GM18858 (cell line): ENCODE data around the gene FNBP1.
"Not testable (repeated sequence)": the region's sequence is repeated elsewhere in the genome, so short reads cannot be mapped to it uniquely, and the experiment has no call there.

Source experiments
- ATAC-seq: cut with Tn5 transposase; IDR thresholded peaks from one replicate; pipeline ENCODE4 v1.9.1; 2021; ENCODE audit not compliant: unreplicated experiment

The FNBP1 gene

DNA sequence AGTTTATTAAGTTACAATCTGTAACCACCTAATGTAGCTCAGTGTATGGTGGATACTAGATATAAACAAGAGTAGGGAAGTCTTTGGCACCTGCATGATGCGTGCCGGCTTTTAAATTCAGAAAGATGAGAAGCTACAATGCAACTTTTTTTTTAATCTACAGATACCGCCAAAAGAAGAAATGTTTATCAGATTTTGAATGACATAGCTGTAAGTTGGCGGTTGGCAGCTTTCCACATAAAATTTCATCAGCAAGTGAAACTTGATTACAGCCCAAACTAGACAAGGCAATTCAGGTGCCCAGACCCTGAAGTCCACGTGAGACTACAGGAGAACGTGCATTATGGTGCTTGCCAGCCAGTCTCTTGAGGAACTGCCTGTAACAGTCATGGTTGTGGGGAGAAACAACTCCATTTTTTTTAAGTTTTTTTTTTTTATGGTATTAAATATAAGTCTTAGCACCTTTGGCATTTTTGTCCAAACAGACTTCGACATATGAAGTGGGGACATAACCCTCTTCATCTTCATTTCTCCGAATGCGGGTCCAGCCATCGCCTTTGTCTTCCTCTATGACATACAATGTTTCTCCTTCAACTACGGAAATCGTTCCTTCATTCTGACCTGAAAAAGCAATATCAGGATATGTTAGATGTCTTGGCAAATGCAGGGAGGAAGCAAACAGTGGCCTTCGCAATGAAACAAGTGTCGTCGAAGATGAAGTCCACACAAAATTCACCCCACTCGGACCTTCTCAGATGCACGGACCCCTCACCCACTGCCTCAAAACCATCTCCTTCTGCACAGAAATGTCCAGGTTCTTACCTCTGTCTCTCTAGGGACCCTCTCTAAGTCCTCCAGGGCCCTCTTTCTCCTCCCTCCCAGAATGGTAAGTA, 147.4 kb downstream of the FNBP1 start:
- no peak for ATAC-seq

DNA sequence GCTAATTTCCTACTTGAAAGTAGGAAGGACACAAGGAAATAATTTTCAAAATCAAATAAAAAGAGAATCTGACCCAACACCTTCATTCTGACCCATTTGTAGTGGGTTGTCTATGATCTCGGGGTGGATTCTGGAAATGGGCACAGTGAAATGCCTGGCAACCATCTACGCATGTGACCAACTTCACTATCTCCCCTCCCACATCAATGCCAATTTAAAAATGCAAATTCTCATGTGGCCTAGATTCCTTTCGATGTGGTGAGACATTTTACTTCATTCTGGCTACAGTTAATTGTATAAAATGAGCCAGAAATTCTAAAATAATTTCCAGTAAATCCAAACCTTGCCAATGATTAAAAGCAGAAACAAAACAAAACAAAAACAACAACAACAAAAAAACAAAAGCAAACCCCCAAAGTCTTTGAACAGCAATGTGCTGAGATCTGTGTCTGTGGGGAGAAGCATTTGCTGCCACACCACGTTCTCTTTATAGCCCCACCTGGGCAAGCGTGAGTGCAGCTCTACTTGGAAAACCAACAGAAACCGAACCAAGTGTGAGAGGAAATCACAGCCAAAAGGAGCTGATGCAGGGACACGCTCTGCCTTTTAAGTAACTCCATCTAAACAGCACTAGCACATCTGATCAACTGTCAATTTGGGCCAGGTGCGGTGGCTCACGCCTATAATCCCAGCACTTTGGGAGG, 148.7 kb downstream of the FNBP1 start:
- no peak for ATAC-seq

DNA sequence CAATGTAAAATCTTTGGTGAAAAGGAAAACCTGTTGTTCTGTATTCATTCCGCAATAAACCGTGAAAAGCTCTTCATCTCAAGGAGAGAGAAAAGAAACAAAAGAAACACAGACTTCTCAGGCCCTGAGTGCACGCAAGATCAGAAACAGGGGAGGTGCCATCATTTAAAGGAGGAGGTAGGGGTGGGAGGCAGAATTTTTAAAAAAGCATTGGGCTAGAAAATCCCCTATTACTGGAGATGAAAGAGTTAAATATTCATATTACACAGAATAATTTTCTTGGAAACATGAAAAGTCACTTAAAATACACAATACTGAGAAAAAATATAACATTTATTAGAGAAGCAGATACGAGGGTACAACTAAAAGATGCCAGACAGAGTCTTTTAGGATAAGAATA, 151.4 kb downstream of the FNBP1 start:
- no peak for ATAC-seq

DNA sequence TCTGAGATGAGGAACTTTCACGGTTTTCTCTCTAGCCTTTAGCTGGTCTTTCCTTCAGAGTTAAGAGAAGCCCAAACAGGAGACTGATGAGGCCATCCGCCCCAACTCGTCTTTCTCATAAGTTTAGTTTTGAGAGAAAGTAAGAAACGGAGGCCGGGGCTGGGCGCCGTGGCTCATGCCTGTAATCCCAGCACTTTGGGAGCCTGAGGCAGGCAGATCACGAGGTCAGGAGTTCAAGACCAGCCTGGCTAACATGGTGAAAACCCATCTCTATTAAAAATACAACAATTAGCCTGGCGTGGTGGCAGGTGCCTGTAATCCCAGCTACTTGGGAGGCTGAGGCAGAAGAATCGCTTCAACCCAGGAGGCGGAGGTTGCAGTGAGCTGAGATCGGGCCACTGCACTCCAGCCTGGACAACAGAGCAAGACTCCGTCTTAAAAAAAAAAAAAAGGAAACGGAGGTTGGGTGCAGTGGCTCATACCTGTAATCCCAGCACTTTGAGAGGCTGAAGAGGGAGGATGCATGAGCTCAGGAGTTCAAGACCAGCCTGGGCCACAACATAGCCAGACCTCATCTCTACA, 152.2 kb downstream of the FNBP1 start:
- ATAC-seq, result not testable (repeated sequence)

DNA sequence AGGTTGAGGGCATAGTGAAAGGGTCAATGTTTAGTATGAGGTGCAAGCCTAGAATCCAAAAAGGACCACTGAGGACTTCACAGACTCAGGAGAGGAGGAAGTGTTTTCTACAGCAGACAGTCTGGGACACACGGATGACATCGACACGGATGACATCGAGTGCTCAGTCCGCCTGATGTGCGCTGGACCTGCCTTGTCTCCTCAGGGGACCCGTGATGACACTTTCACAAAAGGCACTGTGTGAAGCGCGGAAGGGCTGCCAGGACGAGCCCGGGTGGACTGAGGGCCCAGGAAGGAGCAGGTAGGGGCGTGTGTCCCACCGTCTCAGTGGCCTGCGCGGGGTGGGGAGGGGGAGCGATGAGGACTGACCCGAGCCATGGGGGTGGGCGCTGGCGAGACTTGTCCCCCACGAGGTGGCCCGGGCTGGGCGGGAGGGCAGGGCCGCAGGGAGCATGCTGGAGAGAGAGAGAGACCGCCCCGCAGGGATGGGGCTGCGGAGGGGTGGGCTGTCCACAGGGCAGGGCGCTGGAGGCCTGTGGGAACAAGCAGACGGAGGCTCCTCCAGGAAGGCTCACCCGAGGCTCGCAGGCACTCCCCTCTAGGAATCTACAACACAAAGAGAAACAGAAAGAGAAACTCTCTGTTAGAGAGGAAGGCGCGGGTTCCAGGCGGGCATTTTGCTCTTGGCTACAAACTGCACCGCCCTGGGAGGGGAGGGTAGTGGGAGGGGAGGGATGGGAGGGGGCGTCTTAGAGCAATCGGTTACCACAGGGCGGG, 152.9 kb downstream of the FNBP1 start:
- ATAC-seq, result no peak

DNA sequence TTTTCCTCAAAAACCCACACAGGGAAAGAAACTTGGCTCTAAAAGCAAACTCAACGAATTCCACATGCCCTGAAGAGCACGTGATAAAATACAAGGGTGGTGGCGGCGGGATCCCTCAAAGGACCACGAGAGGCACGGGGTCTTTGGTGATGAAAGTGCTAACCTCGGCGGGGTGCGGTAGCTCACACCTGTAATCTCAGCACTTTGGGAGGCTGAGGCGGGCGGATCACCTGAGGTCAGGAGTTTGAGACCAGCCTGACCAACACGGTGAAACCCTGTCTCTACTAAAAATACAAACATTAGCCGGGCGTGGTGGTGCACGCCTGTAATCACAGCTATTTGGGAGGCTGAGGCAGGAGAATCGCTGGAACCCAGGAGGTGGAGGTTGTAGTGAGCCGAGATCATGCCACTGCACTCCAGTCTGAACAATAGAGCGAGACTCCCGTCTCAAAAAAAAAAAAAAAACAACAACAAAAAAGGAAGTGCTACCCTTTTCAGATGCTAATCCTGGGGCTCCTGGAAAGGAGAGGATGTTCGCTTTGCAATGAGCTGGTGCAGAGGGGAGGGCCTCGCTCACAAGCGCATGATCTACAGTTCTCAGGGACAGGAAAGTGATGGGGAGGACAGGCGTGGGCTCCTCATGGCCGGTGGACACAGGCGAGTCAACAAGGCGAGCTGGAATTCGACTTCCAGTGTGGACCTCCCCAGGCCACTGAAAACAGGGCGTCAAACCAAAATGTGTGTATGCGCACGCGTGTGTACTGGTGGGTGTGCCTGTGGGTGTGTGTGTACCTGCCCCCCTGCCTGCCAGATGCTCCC, 153.7 kb downstream of the FNBP1 start:
- ATAC-seq, result no peak

DNA sequence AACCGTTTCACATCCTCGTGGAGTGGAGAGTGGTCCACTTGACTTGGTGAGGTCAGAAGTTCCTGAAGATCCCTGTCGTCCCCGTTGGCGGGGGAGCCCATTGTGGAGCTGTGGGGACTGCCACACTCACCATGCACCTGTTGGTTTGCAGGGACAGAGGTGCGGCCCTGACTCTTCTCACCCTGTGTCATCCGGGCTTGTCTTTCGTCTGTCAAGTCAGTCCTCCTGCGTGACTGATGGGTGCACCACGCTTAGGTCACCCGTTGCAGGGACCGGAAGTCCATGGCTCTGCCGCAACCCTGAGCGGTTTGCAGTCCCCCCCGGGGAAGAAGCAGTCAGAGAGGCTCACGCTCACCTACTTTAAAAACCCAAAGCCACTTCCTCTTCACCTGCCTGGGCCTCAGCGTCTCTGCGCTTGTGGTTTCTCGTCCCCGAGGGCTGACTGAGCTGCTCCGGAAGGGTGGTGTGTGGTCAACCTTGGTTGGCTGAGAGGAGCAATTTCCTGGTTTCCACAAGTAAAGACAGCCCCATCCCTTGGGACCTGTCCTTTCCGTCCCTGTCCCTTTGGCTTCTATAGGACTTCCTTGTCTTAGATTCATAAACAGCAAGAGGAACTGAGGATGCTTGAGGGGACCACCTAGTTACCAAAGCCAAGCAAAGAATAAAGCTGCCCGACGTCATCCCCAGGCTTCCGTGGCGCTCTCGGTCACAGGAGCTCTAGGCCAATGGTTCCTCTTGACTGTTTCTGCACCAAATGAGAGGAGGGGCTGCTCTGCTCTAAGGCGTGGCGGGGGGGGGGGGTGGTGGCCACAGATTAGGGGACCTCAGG, 154.5 kb downstream of the FNBP1 start:
- ATAC-seq, result peak; percentile 41

DNA sequence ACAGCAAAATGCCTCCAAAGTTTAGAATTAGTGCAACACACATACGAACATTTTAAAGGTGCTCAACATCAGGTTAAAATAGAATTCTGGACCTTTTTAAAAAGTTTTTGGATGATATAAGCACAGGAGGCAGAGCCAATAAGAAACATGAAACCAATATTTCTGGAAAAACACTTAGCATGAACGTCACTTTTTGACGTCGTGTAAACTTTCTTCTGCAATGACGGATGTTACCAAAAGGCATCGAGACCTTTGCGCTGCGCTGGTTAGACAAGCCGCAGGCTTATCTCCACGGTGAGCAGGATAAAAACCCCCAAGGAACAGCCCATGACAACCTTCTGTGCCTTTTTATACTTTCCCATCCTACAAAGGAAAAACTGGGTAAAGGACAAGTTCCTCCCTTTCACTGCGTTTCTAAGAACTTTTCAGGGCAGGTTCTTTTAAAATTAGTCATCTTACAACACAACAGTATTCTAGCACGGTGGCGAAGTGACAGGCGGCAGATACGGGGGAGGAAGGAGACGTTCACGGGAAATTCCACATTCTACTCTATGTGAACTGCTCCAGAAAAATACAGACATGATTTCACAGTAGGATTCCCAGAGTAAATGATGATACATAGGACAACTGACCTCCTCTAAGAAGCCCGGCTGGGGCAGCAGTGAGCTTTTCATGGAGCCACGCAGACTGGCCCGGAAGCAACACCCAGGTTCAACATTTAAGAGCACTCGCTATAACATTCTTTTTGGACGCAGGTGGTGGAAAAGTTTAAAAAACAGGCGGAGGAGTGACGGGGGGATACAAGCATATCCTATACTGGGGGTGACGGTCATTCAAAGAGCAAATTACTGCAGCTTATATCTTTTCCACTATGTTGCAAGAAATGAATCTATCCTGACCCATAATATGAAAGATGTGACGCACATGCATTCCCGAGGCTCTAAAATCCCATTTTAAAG, 155.4 kb downstream of the FNBP1 start:
- ATAC-seq, result no peak

DNA sequence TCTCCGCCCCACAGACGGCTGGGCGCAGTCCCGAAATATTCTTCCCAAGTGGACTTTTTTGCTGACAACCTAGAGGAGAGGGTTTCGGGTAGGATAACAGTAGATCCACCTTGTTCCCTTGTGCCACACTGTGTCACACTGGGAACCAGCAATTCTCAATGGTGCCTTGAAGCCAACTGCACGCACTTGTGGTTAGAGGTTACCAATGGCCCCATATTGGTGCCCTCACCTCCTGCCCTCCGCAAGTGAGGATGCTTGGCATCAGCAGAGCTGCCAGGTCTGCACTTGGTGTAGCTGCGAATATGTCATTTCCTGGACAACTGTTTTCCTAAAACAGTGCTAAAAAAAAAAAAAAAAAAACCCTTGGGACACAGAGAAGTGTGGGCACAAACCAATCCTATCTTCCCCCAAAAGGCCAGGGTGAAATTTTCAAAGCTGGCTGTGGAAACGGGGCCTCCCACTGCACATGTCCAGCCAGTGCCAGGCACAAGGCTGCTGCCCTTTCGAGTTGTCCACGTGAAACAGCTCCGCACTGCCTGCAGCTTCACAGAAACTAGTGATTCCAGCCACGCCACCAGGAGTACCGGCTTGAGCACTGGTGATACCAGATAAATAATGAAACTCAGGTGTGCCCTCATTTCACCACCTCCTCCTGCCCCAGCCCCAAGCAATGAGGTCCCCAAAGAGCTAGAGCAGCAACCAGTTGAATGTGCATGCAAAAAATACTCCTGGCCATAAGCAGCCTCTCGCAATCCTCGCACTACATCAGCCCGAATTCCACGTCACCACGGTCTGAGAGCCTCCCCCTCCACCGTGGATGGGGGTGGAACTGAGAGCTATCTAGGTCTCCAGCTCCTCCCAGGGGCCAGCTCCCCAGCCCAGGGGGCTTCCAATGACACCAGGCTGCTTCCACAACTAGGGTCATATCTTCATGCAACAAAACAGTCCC, 156.5 kb downstream of the FNBP1 start:
- ATAC-seq, result no peak

DNA sequence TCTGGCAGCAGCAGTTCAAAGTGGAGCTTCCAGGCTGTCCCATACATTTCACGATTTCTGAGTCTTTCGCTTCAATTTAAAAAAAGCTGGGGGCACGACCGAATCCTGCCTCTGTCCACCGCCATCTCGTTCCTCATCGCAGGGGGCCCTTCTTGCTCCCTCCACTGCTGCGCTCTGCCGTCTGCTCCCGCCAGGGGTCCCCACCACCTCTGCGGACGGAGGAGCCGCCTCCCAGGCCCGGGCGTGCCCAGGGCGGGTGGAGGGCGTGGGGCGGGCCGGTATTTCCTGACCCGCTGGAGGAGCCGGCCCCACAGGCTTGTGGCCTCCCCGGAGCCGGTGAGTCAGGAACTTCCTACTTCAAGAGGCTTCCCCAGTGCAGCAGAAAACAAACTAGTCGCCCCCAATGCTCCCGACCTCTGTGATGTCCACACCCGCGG, 157.3 kb downstream of the FNBP1 start:
- no peak for ATAC-seq

DNA sequence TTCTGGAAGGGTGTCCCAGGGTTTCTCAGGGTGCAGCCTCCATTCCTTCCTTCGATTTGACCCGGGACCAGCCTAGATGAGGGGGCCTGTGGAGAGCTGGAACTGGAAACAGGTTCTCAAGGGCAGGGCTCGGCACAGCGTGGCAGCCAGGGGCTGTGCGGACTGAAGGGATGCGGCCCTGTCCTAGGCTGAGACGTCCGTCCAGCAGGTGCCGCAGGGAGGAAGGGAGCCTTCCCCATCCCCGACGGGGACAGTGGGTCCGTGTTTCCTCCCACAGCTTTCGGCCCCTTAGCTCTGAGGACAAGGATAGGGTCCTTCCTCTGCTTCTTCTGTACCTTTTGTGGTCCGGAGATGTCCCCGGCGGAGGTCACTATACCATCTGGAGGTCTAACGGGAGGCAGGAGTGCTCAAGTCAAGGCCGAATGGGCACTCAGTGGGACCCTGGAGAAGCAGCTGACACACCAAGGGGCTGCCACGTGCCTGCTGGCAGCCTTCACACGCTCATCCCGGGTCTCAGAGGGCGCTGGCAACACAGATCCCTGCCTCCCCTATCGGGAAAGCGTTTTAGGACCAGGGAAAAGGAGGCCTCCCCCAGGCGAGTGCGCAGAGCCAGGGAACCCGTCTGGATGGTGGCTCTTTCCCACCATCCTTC, 157.8 kb downstream of the FNBP1 start:
- ATAC-seq, result no peak

DNA sequence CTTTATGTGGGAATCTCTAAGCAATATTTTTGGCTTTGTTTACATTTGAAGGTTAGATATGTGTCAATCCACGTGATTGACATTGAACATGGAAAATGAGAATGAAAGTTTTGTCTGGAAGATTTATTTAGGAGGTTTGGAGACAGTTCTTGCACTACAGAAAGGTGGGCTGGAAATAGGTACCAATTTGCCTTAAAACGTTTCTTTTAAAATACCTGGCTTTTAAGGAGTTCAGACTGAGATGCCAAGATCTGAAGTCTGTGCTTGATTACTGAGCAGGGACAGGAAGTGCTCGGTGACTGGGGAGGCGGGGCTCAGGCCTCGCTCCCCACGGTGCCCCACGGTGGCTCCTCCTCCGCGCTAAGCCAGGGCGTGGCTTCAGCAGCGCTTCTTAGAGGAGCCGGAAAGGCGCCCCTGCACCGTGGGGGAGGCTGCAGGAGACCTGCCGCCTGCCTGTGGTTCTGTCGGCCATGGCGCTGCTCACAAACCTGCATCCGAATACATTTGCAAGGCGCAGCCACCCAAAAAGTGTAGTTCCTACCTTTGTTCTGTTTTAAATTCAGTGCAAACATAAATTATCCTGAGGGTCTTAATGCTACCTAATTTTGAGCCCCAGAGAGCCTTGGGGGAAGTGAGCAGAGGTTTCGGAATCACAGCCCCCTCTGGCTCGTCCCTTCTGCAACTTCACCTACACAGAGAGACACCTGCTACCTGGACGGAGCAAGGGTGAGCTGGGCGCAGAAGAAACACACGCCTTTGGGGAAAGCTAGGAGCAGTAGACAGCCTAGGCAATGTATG, 158.6 kb downstream of the FNBP1 start:
- ATAC-seq, result peak; percentile 44

DNA sequence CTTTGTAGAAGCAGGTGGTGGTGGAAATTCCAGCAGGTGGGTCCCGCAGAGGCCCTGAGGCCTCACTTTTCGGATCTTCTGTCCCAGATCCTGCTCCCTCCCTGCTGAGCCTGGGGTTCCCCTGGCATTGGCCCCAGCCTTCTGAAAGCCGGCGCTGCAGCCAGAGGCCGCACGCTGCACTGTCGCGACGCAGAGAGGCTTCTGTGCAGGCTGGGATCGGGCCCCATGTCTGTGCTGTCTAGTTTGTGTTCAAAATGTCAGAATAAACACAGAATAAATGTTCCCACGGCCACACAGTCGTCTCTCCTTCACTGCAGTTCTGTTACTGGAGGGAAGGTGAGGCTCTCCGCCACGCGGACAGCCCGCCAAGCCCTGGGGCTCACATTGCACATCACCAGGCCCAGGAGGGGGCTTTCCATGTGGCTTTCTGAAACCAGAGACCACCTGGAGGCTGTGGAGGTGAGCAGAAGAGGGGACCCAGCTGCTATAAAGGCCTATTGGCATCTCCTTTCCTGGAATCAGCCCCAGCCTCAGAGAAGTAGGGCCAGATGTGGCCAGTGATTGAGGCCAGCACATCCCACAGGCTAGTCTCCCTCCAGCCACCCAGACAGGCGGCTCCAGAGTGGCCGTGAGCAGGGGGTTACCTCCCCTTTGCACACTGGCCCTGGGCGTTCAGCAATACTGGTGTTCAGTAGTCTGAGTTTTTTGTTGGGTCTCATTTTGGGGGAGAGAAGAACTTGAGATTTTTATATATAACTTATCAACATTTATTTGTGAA, 161.3 kb downstream of the FNBP1 start:
- no peak for ATAC-seq

DNA sequence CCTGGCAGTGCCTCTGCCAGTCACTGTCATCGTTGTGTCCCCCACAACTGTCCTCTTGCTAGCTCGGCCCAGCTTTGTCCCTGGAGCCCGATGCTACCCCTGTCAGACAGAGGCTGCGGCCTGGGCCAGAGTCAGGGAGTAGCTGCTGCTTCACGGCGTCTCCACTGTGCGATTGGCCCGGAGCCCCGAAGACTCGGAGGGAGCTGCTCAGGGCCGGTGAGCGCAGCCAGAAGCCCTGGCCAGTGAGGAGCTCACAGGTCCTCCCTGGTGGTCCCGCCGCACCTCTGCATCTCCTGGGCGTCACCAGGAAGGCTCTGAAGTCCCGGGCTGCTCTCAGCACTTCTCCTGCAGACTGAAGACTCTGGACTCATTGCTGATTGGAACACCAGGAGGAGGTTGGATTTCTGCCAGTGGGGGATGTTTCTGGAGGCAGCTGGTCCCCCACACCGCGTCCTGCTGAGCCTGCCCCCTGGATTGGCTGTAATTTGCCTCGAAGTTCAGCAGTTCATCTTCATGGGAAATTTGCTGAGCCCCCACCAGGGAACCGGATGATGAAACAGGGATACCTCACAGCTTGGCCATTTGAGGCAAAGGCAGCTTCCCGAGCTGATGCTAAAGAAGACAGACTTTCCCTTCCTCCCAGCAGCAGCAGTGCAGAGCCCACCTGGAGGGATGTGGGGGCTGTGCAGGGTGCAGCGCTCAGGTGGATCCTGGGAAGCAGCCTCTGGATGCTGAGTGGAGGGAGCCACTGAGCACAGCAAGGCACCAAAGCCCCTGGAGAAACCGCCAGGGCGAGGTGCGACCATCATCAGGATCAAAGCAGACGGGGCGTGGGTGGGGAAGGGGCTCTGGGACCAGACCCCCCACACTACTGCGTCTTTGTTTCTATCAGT, 162.1 kb downstream of the FNBP1 start:
- ATAC-seq, result no peak
